Ecto neural progenitor cell (in vitro differentiated cells): Measurements from ENCODE around the gene SPRR2D.
"Not testable (repeated sequence)": the region's sequence is repeated elsewhere in the genome, so short reads cannot be mapped to it uniquely, and the experiment has no call there.

Experiments used
- DNase-seq: peaks from one replicate; pipeline ENCODE4 v3.0.0-alpha.2; 2018; ENCODE audit warnings: low spot score

Gene SPRR2D

GRCh38 chr1:153040950-153041631, at the start of gene SPRR2D:
TSS of gene SPRR2D (minus strand) at chr1:153041120. CDS start at chr1:153040346, 774 bp downstream.
- no peak for DNase-seq

- DNase-seq, result no peak
Measured at GRCh38 chr1:153087652-153088051, 46.7 kb upstream of the SPRR2D start.

- DNase-seq, result no peak
Measured at GRCh38 chr1:153081736-153082135, 40.8 kb upstream of the SPRR2D start.

GRCh38 chr1:153072806-153073726, 32.1 kb upstream of the SPRR2D start:
- DNase-seq, result no peak

- DNase-seq, result no peak
Measured at GRCh38 chr1:153071511-153071910, 30.6 kb upstream of the SPRR2D start, which contains the start of gene SPRR2B. TSS of gene SPRR2B (minus strand) at chr1:153071611. CDS start at chr1:153070839, 772 bp downstream.

- no peak for DNase-seq
Measured at GRCh38 chr1:153070243-153070642, 29.3 kb upstream of the SPRR2D start.

- no peak for DNase-seq
Measured at GRCh38 chr1:153058826-153059784, 18.2 kb upstream of the SPRR2D start.

GRCh38 chr1:153058154-153058553, 17.2 kb upstream of the SPRR2D start:
- DNase-seq, result no peak

GRCh38 chr1:153057375-153057774, 16.5 kb upstream of the SPRR2D start, which contains the start of gene SPRR2A:
TSS of gene SPRR2A (minus strand) at chr1:153057512. CDS start at chr1:153056735, 777 bp downstream.
- DNase-seq, result no peak

GRCh38 chr1:153056111-153056510, 15.2 kb upstream of the SPRR2D start:
- DNase-seq, result not testable (repeated sequence)

GRCh38 chr1:153049211-153049610, 8.3 kb upstream of the SPRR2D start:
- no peak for DNase-seq

GRCh38 chr1:153035211-153035610, 5.7 kb downstream of the SPRR2D start:
- DNase-seq, result no peak

- no peak for DNase-seq
Measured at GRCh38 chr1:153032677-153033308, 8.1 kb downstream of the SPRR2D start.

GRCh38 chr1:153032073-153032472, 8.8 kb downstream of the SPRR2D start:
- DNase-seq, result no peak

GRCh38 chr1:153030895-153031294, 10.0 kb downstream of the SPRR2D start, which contains the start of gene SPRR1B:
TSS of gene SPRR1B (plus strand) at chr1:153031203. CDS start at chr1:153032346, 1,143 bp downstream.
- no peak for DNase-seq

- DNase-seq, result no peak
Measured at GRCh38 chr1:153028766-153029165, 12.2 kb downstream of the SPRR2D start.

GRCh38 chr1:153025797-153026196, 15.1 kb downstream of the SPRR2D start:
- DNase-seq, result no peak

GRCh38 chr1:153024413-153024812, 16.5 kb downstream of the SPRR2D start:
- no peak for DNase-seq

- DNase-seq, result no peak
Measured at GRCh38 chr1:153023109-153023508, 17.8 kb downstream of the SPRR2D start.

GRCh38 chr1:153022340-153022739, 18.6 kb downstream of the SPRR2D start:
- not testable (repeated sequence) for DNase-seq

GRCh38 chr1:153021829-153022228, 19.1 kb downstream of the SPRR2D start:
- DNase-seq, result not testable (repeated sequence)
